DOHH2 (cell line): Measurements from ENCODE around the gene ZNF592.

Source experiments
- H3F3A ChIP-seq: fragments of 200-600 bp; sonication (generic), shearing (Covaris generic); 2 replicates; pipeline ENCODE4 v1.6.0; 2016; ENCODE audit warnings: antibody characterized with exemption, mild to moderate bottlenecking; ENCODE audit not compliant: control insufficient read depth, insufficient read depth
- H3K27ac ChIP-seq: fragments of 200-600 bp; sonication (generic); 2 replicates; pipeline ENCODE4 v1.5.1; 2014; ENCODE audit warnings: low read depth, mild to moderate bottlenecking, low read length, moderate library complexity
- H3K27me3 ChIP-seq: fragments of 200-600 bp; sonication (generic); 2 replicates; pipeline ENCODE4 v1.6.1; 2014; ENCODE audit warnings: mild to moderate bottlenecking, low read length, mixed read lengths; ENCODE audit not compliant: control insufficient read depth
- H3K36me3 ChIP-seq: fragments of 200-600 bp; sonication (generic); 2 replicates; pipeline ENCODE4 v1.6.1; 2014; ENCODE audit warnings: mild to moderate bottlenecking, low read length, moderate library complexity, mixed read lengths; ENCODE audit not compliant: control insufficient read depth
- H3K4me1 ChIP-seq: fragments of 200-600 bp; sonication (generic); 2 replicates; pipeline ENCODE4 v1.6.1; 2014; ENCODE audit warnings: mild to moderate bottlenecking, low read length, mixed read lengths; ENCODE audit not compliant: control insufficient read depth
- H3K4me2 ChIP-seq: fragments of 200-600 bp; sonication (generic); 2 replicates; pipeline ENCODE4 v1.6.0; 2014; ENCODE audit warnings: mild to moderate bottlenecking, low read length, moderate library complexity
- H3K4me3 ChIP-seq: fragments of 200-600 bp; sonication (generic); 2 replicates; pipeline ENCODE4 v1.5.1; 2014; ENCODE audit warnings: mild to moderate bottlenecking, low read length, mixed read lengths
- H3K79me2 ChIP-seq: fragments of 200-600 bp; sonication (generic); 2 replicates; pipeline ENCODE4 v1.6.1; 2014; ENCODE audit warnings: mild to moderate bottlenecking, low read length, mixed read lengths; ENCODE audit not compliant: control insufficient read depth
- H3K9me2 ChIP-seq: fragments of 200-600 bp; sonication (generic); replicated peaks from 2 replicates; pipeline ENCODE4 v1.6.1; 2014; ENCODE audit warnings: mild to moderate bottlenecking, low read length, mixed read lengths; ENCODE audit not compliant: control insufficient read depth
- H3K9me3 ChIP-seq: fragments of 200-600 bp; sonication (generic); 2 replicates; pipeline ENCODE4 v1.6.1; 2014; ENCODE audit warnings: antibody characterized with exemption, low read length, mixed read lengths; ENCODE audit not compliant: control insufficient read depth, insufficient read depth
- H4K20me1 ChIP-seq: fragments of 200-600 bp; sonication (generic); 2 replicates; pipeline ENCODE4 v1.6.0; 2014; ENCODE audit warnings: low read depth, mild to moderate bottlenecking, antibody characterized with exemption, low read length, moderate library complexity; ENCODE audit not compliant: control insufficient read depth, insufficient read depth
- CTCF ChIP-seq: fragments of 200-600 bp; sonication (generic); IDR thresholded peaks from one replicate; pipeline ENCODE4 v1.5.1; 2014; ENCODE audit warnings: antibody characterized with exemption, mild to moderate bottlenecking, low read depth, low read length; ENCODE audit not compliant: poor library complexity, severe bottlenecking
- EZH2phosphoT487 ChIP-seq: fragments of 200-600 bp; sonication (generic); IDR thresholded peaks from 2 replicates; pipeline ENCODE4 v1.6.1; 2017; ENCODE audit warnings: borderline replicate concordance, mild to moderate bottlenecking, antibody characterized with exemption, low read length, moderate library complexity, mixed read lengths

The ZNF592 gene

GRCh38 chr15:84832448-84833040 lies 84.2 kb downstream of the ZNF592 start:
- Histone ChIP-seq H3K4me3 (no peak overlapping the region), H3K27me3 (peaks cover 50% of the 10 kb centered on the region), H3K36me3 (no peaks in the 10 kb centered on the region), H4K20me1 (no peaks in the 10 kb centered on the region), H3F3A (no peaks in the 10 kb centered on the region), H3K4me1 (no peaks in the 10 kb centered on the region), H3K79me2 (no peaks in the 10 kb centered on the region), H3K9me3 (no peaks in the 10 kb centered on the region), H3K9me2 (no peaks in the 10 kb centered on the region), H3K27ac (no peak overlapping the region), H3K4me2 (no peak overlapping the region)
- no peak for TF ChIP-seq CTCF
- TF ChIP-seq EZH2phosphoT487 = no peak

- Histone ChIP-seq H3K36me3 (no peaks in the 10 kb centered on the region), H3K27ac (no peak overlapping the region), H3K27me3 (peaks cover 48% of the 10 kb centered on the region), H4K20me1 (no peaks in the 10 kb centered on the region), H3K9me2 (no peaks in the 10 kb centered on the region), H3K79me2 (no peaks in the 10 kb centered on the region), H3K9me3 (no peaks in the 10 kb centered on the region), H3K4me1 (no peaks in the 10 kb centered on the region), H3K4me3 (no peak overlapping the region), H3F3A (no peaks in the 10 kb centered on the region), H3K4me2 (no peak overlapping the region)
- TF ChIP-seq CTCF = no peak
- TF ChIP-seq EZH2phosphoT487 = no peak
Measured at GRCh38 chr15:84833447-84834228, 85.2 kb downstream of the ZNF592 start.

- no peak overlapping the region for H3K4me3 ChIP-seq
- H3K27ac ChIP-seq = no peak overlapping the region
- H3K27me3 ChIP-seq = peaks cover 44% of the 10 kb centered on the region
- H3K36me3 ChIP-seq = no peaks in the 10 kb centered on the region
- H3K4me1 ChIP-seq = no peaks in the 10 kb centered on the region
- TF ChIP-seq EZH2phosphoT487 (no peak), CTCF (no peak)
- no peaks in the 10 kb centered on the region for H3K9me2 ChIP-seq
- H3F3A ChIP-seq = no peaks in the 10 kb centered on the region
- no peaks in the 10 kb centered on the region for H4K20me1 ChIP-seq
- no peak overlapping the region for H3K4me2 ChIP-seq
- H3K9me3 ChIP-seq = no peaks in the 10 kb centered on the region
- H3K79me2 ChIP-seq = no peaks in the 10 kb centered on the region
Measured at GRCh38 chr15:84834229-84834955, 86.0 kb downstream of the ZNF592 start.
